GM18511 (cell line): ENCODE results near the gene ZNF99.
"Not testable (repeated sequence)": the region's sequence is repeated elsewhere in the genome, so short reads cannot be mapped to it uniquely, and the experiment has no call there.

Experiments used
- ATAC-seq: cut with Tn5 transposase; IDR thresholded peaks from one replicate; pipeline ENCODE4 v1.9.1; 2021; ENCODE audit warnings: mild to moderate bottlenecking, moderate library complexity; ENCODE audit not compliant: unreplicated experiment

Gene ZNF99

DNA sequence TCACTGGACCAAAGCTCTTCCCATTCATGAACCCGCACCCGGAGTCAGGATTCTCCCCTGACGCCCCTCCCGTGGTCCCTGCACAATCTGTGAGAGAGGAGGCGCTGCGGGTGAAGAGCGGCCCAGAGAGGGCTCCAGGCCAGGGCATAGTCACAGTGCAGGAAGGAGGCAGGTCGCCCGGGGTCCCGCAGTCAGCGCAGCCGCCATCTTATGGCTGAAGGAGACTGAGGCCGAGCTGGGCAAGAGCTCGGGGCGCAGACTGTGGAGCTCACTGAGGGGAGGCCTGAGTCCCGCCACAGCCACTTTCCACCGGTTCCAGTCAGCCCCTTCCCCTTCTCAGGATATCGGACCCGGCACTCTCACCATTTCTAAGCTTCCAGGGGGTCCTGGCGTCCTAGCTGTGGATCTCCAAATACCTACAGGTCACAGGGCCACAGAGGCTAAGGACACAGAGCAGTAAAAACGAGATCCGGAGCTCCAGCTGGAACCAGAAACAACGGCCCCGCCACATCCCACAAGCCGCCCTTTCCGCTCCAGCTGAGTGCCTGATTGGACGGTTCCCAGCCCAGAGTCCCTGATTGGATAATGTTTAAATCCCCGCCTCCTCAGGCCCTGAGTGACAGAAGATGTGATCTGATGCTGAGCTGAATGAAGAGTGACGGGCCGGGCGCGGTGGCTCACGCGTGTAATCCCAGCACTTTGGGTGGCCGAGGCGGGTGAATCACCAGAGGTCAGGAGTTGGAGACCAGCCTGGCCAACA, at the start of gene ZNF99:
Gene ZNF99 (minus strand): TSS at position 501 of the 760 bp plus-strand sequence. CDS start 135 bp downstream, at position 366.
- ATAC-seq, result no peak

DNA sequence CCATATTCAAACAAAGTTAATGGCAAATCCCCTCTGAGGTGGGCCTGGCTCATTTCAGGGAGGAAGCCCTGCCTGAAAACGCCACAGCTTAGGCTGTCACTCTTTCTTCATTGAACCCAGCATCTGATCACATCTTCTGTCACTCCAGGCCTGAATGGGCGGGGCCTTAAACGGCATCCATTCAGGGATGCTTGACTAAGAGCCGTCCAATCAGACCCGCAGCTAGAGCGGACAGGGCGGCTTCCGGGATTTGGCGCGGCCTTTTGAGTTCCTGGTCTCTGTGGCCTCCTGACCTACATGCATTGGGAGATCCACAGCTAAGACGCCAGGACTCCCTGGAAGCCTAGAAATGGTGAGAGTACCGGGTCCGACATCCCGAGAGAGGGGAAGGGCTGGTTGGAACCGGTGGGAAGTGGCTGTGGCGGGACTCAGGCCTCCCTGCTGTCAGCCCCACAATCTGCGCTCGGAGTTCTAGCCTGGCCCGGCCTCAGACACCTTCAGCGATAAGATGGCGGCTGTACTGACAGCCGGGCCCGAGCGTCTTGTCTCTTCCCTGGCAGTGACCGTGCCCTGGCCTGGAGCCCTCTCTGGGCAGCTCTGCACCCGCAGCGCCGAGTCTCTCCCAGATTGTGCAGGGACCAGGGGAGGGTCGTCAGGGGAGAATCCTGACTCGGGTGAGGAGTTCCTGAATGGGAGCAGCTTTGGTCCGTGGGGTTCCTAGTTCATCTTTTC, 48.2 kb upstream of the ZNF99 start, which contains the start of gene ZNF723:
Gene ZNF723 (plus strand): TSS at position 261 of the 732 bp plus-strand sequence. CDS start 89 bp downstream, at position 350.
- no peak for ATAC-seq

DNA sequence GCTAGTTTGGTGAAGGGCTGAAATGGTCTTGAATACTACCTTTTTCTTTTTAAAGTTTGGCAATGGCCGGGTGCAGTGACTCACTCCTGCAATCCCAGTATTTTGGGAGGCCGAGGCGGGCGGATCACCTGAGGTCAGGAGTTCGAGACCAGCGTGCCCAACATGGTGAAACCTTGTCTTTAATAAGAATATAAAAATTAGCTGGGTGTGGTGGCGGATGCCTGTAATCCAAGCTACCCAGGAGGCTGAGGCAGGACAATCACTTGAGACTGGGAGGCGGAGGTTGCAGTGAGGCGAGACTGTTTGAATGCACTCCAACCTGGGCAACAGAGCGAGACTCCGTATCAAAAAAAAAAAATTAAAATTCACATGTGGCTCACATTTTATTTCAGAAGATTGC, 47.3 kb upstream of the ZNF99 start:
- ATAC-seq, result no peak

DNA sequence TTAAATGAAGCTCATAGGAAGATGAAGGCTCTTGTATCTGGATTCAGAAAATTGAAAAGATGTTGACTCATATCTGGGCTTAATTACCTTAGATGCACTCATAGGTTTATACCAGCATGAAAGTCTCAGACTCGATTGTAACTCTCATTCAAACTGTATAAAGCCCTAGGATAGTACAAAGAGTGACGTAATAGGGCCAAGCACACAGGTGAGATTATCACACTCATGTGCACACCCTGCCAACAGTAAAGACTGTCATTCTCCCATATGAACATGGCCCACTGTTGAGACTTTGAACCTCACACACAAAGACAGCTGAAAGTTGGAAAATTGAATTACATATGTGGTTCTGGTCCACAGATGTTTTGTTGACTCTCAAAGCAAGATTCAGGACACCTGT, 30.2 kb upstream of the ZNF99 start:
- no peak for ATAC-seq

DNA sequence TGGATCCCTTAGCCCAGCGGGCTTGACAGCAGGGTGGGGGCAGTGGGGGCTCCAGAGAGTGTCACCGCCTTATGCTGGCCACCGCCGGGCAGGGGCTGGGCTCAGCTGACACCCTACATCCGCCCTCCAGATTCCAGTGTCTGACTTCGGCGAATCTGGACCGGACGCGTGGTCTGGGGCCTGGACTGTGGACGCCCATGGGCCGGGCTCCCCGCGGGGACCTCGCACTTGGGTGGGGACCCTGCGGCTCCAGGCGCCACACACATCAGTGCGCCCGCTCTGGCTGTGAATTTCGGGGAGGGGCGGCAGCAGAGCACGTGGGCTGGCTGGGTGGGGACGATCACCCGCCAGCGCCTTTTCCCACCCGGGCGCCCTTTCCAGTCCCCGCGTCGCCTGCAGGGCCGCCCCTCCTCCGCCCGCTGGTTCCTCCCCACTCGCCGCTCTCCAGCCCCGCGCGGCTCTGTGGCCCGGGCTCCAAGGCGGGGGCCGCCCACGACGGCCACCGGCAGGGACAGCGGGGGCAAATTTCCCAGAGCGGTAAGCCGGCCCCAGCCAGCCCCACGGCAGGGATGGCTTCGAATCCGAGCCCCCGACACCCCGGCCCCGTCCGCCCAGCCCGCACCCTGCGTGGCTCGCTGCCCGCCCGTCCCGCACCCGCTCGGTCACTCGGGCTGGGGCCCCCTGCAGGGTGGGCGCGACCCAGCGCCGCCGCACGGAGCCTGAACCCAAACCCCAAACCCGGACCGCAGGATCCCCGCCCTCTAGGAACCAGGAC, 23.3 kb upstream of the ZNF99 start:
- no peak for ATAC-seq

DNA sequence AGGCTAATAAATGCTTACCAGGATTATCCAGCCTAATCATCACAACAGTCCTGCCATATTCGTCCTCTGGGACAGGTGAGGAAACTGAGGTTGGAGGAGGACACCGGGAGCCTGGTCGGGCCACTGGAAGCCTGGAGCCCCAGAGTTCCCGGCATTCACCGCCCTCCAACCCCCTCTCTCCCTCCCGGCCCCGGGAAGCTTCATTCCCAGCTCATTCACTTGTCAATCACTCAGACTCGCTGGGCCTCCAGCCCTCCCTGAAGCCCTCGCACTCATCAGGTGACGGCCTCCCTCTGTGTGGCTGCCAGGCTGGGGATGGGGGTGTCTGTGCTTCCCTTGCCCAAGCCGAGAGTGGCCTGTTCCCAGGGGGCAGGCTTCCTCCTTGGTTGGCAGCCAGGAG, 22.5 kb upstream of the ZNF99 start:
- ATAC-seq, result no peak

DNA sequence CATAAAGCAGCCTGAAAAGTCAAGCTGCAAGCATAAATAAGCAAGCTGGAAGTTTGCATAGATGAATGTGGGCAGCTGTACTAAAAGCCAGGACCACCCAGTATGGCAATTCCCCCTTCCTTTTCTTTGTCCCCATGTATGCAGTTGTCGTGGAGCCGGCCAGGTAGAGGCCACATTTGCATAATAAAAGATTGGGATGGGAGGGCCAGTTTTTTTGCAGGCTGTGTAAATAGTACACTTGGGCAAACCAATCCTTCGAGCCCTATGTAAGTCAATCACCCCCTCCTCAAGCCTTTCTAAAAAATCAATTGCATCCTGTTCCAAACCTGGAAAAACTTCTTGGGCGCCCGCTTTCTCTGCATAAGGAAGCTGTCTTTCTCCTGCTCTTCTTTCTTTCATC, 13.1 kb upstream of the ZNF99 start:
- ATAC-seq, result no peak

DNA sequence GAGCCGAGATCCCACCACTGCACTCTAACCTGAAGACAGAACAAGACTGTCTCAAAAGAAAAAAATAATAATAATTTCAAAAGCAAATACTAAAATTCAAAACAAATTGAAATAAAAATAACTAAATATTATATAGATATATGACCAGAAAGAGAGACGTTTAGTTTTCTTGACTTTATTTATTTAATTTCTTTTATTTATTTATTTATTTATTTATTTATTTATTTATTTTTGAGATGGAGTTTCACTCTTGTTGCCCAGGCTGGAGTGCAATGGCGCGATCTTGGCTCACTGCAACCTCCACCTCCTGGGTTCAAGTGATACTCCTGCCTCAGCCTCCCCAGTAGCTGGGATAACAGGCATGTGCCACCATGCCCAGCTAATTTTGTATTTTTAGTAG, 8.9 kb upstream of the ZNF99 start:
- ATAC-seq, result not testable (repeated sequence)

DNA sequence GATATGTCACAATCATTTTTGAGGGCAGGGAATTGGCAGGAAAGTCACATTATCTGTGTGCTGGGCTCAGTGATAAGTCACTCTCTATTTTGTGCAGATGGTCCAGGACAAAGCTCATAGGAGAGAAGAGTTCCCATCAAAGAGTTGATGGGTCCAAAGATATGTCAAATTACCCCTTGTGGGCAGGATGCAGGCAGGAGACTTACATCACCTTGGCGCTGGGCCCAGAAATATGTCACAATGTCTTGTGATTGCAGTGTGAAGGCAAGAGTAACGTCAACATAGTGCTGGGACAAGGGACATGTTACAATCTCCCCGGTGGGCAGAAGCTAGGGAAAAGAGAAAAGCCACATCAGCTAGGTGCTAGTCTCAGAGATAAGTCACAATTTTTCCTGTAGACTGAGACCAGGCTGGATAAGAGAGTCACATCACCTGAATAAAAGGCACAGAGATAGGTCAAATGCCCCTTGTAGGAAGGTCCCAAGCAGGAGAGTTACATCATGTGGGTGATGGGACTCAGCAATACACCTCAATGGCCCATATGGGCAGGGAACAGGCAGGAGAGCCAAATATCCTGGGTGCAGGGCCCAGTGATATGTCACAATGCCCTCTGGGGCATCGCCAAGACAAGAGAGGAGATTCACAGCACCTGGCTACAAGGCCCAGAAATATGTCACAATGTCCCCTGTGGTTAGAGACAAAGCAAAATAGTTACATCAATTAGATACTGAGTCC, 47.9 kb downstream of the ZNF99 start:
- ATAC-seq, result no peak

DNA sequence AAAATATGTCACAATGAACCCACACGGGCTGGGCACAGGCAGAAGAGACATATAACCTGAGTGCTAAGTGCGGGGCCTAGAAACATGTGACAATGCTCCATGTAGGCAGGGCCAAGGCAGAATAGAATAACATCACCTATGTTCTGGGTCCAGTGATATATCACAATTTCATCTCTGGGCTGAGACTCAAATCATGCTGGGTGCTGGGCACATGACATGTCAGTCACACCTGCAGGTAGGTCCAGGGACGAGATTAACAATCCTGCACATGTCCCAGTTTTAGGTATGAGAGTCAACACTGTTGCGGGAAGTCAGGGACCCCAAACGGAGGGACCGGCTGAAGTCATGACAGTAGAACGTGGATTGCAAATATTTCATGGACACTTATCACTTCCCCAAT, 50.3 kb downstream of the ZNF99 start:
- no peak for ATAC-seq

DNA sequence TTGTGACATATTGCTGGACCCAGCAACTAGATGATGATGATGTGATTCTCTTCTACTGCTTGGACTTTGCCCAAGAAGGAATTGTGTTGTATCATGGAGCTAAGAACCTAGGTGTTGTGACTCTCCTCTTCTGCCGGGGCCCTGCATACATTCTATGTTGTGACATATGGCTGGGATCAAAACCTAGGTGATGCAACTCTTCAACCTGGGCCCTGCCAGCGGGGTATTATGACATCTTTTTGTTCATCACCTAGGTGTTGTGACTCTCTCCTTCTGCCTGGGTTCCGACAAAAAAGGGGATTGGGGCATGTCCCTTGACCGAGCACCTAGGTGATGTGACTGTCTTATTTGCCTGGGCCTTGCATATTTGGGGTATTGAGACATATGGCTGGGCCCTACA, 55.7 kb downstream of the ZNF99 start:
- not testable (repeated sequence) for ATAC-seq

DNA sequence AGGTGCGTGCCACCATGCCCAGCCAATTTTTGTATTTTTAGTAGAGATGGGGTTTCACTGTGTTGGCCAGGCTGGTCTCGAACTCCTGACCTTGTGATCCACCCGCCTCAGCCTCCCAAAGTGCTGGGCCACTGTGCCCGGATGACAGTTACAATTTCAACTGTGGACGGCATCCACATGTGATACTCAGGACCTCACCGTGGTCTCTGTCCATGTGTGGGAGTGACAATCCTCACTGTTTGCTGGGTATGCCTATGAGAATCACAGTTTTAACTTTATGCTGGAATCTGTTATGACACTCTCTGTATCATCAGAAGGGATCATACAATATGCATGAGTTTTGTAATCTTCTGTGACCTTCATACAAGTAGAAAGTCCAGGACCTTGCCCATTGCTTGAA, 62.4 kb downstream of the ZNF99 start:
- not testable (repeated sequence) for ATAC-seq

DNA sequence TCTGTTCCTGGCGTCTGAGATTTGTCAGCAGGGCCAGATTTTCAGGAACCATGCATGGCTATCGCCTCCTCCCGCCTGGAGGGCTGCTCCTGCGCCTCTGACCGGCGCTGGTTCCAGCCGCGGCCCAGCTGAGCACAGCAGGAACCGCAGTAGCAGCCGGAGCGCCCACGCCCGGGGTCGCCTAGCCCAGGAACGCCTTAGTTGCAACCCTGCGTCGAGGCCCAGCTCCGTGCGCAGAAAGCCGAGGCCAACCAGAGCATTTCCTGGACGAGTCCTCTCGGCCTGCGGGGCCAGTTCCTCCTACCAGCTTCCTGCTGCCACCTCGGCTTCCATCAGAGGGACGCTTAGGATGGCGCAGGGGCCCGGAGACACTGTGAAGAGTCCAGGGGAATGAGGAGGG, 75.0 kb downstream of the ZNF99 start:
- no peak for ATAC-seq

DNA sequence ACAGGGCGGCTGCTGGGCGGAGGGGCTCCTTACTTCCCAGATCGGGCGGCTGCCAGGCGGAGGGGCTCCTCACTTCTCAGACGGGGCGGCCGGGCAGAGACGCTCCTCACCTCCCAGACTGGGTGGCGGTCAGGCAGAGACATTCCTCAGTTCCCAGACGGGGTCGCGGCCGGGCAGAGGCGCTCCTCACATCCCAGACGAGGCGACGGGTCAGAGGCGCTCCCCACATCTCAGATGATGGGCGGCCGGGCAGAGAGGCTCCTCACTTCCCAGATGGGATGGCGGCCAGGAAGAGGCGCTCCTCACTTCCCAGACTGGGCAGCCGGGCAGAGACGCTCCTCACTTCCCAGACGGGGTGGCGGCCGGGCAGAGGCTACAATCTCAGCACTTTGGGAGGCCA, 80.9 kb downstream of the ZNF99 start:
- ATAC-seq, result not testable (repeated sequence)

DNA sequence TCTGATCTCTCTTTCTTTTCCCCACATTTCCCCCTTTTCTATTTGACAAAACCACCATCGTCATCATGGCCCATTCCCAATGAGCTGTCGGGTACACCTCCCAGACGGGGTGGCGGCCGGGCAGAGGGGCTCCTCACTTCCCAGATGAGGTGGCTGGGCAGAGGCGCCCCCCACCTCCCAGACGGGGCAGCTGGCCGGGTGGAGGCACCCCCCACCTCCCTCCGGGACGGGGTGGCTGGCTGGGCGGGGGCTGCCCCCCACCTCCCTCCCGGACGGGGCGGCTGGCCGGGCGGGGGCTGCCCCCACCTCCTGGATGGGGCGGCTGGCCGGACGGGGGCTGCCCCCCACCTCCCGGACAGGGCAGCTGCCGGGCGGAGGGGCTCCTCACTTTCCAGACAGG, 81.3 kb downstream of the ZNF99 start:
- ATAC-seq, result not testable (repeated sequence)
